Choroid plexus epithelial cell (primary cell): ENCODE data around the gene IFI44L.

ENCODE experiments used
- DNase-seq: peaks from one replicate; pipeline ENCODE4 v3.0.0-alpha.2; 2010; ENCODE audit warnings: low read depth
- H3K4me3 ChIP-seq: 2 replicates; pipeline ENCODE4 v1.5.1; 2011; ENCODE audit warnings: low read depth, mild to moderate bottlenecking, control low read depth, low read length, moderate library complexity
- CTCF ChIP-seq: conservative IDR thresholded peaks from 2 replicates; pipeline ENCODE4 v1.5.1; 2011; ENCODE audit warnings: low read depth, mild to moderate bottlenecking, control low read depth, inconsistent platforms, low read length, moderate library complexity

Gene IFI44L

GRCh38 chr1:78678324-78678723 lies 58.1 kb downstream of the IFI44L start:
- H3K4me3 ChIP-seq = no peak overlapping the region
- DNase-seq = peak; percentile 16
- TF ChIP-seq CTCF = no peak

DNA sequence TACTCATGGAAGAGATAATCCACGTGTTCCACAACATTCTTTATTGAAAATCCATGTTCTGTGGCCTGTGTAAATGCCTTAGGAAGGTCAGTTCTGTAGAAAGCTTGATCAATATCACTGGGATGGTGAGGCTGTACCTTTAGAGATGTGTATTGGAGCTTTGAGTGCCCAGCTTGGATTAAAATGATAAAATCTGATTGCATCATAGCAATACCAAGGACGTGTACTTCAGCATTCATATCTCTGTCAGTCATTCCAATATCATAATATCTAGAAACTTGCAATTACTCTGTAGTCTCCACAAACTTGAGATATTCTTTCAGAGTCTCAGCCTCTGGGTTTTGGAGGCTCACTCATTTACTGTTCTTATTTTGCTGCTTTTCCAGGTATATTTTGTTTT lies 61.0 kb downstream of the IFI44L start:
- no peak overlapping the region for H3K4me3 ChIP-seq
- DNase-seq = no peak
- TF ChIP-seq CTCF = no peak

GRCh38 chr1:78682496-78682895 lies 62.2 kb downstream of the IFI44L start:
- no peak overlapping the region for H3K4me3 ChIP-seq
- no peak for DNase-seq
- no peak for TF ChIP-seq CTCF

GRCh38 chr1:78683079-78683478 lies 62.8 kb downstream of the IFI44L start:
- DNase-seq = no peak
- no peak overlapping the region for H3K4me3 ChIP-seq
- no peak for TF ChIP-seq CTCF

GRCh38 chr1:78687315-78687714 lies 67.1 kb downstream of the IFI44L start:
- TF ChIP-seq CTCF = no peak
- no peak for DNase-seq
- H3K4me3 ChIP-seq = no peak overlapping the region

DNA sequence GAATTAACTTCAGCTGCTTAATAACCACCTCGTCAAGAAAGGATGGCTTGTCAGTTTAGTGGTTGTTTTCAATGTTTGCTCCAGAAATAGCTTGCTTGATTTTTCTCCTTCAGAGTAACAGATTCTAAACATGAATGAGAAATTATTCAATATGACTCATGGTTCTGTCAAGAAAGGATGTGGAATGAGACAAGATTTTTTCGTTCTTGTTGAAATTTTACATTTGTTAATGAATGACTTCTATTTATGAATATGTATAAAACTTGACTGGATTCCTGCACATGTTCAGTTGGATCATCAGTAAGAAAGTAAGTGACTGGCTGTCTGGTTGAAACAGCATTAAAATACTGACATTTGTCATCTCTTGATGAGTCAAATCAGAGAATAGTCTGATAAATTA lies 67.7 kb downstream of the IFI44L start:
- H3K4me3 ChIP-seq = no peak overlapping the region
- peak; percentile 24 for DNase-seq
- TF ChIP-seq CTCF = no peak

DNA sequence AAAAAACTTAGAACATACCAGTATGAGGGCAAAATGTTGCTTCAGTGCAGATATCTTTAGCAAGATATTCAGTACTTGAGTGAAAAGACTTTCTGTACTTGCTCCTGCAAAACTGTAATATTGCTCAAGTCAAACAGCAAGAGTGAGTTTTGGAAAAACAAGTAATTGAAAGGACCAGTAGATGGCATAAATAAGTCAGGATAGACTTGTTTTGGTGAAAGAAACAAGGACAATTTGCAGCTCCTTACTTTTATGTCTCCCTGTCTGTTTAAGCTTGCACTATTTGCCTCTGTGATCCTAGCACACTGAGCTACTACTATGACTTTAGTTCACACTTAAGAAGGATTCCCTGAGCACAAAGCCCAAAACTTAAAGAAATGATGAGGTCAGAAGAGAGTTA lies 68.4 kb downstream of the IFI44L start:
- peak; percentile 46 for TF ChIP-seq CTCF
- DNase-seq = peak; percentile 83
- no peak overlapping the region for H3K4me3 ChIP-seq
